Endothelial cell of umbilical vein (primary cell): ENCODE data around the gene MICAL3. TPM values are rescaled to one million over a fixed set of nuclear protein-coding genes. Genes with fewer than 3 reads are reported as not detected.

Source experiments
- BruUV-seq: library from RNA; stranded (reverse); fragments of 400-500 nt; replicated peaks from 2 replicates; lab custom pipeline; 2021; lab: Mats Ljungman, UMichigan
- CTCF ChIA-PET: fragments of 300-600, 350-600 bp; sonication (Branson Sonifier 250); formaldehyde crosslinking; loops from one replicate; lab custom pipeline; 2021; ENCODE audit warnings: antibody characterized with exemption, inconsistent platforms; lab: Charles Lee
- POLR2A ChIA-PET: fragments of 300-600, 350-600 bp; sonication (Branson Sonifier 250); formaldehyde crosslinking; loops from one replicate; lab custom pipeline; 2021; ENCODE audit warnings: antibody characterized with exemption, inconsistent platforms; lab: Charles Lee
- DNase-seq: peaks from one replicate; pipeline ENCODE4 v3.0.0-alpha.2; 2011; ENCODE audit warnings: low read depth, low spot score
- FAIRE-seq: peaks from 2 replicates; lab custom pipeline; 2011; peaks lifted over from hg19 to GRCh38; lab: Jason Lieb, UNC
- H2AFZ ChIP-seq: 2 replicates; pipeline ENCODE4 v1.6.0; 2012; ENCODE audit warnings: low read depth, low read length, control low read depth, inconsistent platforms
- H3K27ac ChIP-seq: 2 replicates; pipeline ENCODE4 v1.5.1; 2011; ENCODE audit warnings: low read depth, mild to moderate bottlenecking, control low read depth, low read length, moderate library complexity; ENCODE audit not compliant: insufficient read depth
- H3K27me3 ChIP-seq, 2 experiments: 2 replicates each; pipeline versions ENCODE4 v1.6.0 to v1.6.1; 2011; ENCODE audit warnings: low read length in 2 of 2, mixed read lengths in 1 of 2; ENCODE audit not compliant: control insufficient read depth in 2 of 2, insufficient read depth in 2 of 2
- H3K36me3 ChIP-seq, 2 experiments: 2 replicates in 1 of 2; 3 replicates in 1 of 2; pipeline ENCODE4 v1.5.1; 2011; ENCODE audit warnings: low read length in 2 of 2, mild to moderate bottlenecking in 1 of 2, moderate library complexity in 1 of 2; ENCODE audit not compliant: control insufficient read depth in 2 of 2, insufficient read depth in 2 of 2; ENCODE audit errors: extremely low read depth in 1 of 2
- H3K4me1 ChIP-seq: 3 replicates; pipeline ENCODE4 v1.5.1; 2011; ENCODE audit warnings: mild to moderate bottlenecking, low read length; ENCODE audit not compliant: control insufficient read depth, insufficient read depth; ENCODE audit errors: extremely low read depth
- H3K4me2 ChIP-seq: 2 replicates; pipeline ENCODE4 v1.6.1; 2011; ENCODE audit warnings: low read length, control low read depth, mixed read lengths; ENCODE audit not compliant: insufficient read depth
- H3K4me3 ChIP-seq, 3 experiments: fragments of 200-600 bp in 1 of 3; sonication (generic), shearing (Covaris generic) in 1 of 3; replicated peaks in 1 of 3; 2 replicates each; pipeline ENCODE4 v1.5.1; 2011 to 2016; ENCODE audit warnings: control low read depth in 3 of 3, low read length in 3 of 3, mild to moderate bottlenecking in 2 of 3, inconsistent platforms in 1 of 3, low read depth in 1 of 3, moderate library complexity in 1 of 3; ENCODE audit not compliant: insufficient read depth in 1 of 3
- H3K79me2 ChIP-seq: 2 replicates; pipeline ENCODE4 v1.6.0; 2012; ENCODE audit warnings: low read length, inconsistent platforms; ENCODE audit not compliant: control insufficient read depth, insufficient read depth
- H3K9ac ChIP-seq: replicated peaks from 2 replicates; pipeline ENCODE3; 2011; ENCODE audit warnings: low read length, control low read depth; ENCODE audit not compliant: insufficient read depth; ENCODE audit errors: extremely low read depth
- H3K9me1 ChIP-seq: replicated peaks from 3 replicates; pipeline ENCODE4 v1.6.0; 2011; ENCODE audit warnings: mild to moderate bottlenecking, low read length; ENCODE audit not compliant: control insufficient read depth, insufficient read depth; ENCODE audit errors: extremely low read depth
- H3K9me3 ChIP-seq: replicated peaks from 2 replicates; pipeline ENCODE4 v1.5.1; 2012; ENCODE audit warnings: low read length, inconsistent platforms; ENCODE audit not compliant: control insufficient read depth, insufficient read depth
- H4K20me1 ChIP-seq: replicated peaks from 2 replicates; pipeline ENCODE3; 2011; ENCODE audit warnings: mild to moderate bottlenecking, low read length; ENCODE audit not compliant: control insufficient read depth, insufficient read depth; ENCODE audit errors: extremely low read depth
- EZH2 ChIP-seq: IDR thresholded peaks from 2 replicates; pipeline ENCODE4 v1.6.1; 2012; ENCODE audit warnings: borderline replicate concordance, low read depth, mild to moderate bottlenecking, moderate library complexity, low read length, inconsistent platforms; ENCODE audit not compliant: severe bottlenecking
- FOS ChIP-seq: IDR thresholded peaks from 2 replicates; pipeline ENCODE4 v1.6.1; 2011; ENCODE audit warnings: mild to moderate bottlenecking, low read length, moderate library complexity, borderline replicate concordance; ENCODE audit not compliant: insufficient read depth
- GATA2 ChIP-seq: IDR thresholded peaks from 2 replicates; pipeline ENCODE4 v1.7.0; 2011; ENCODE audit warnings: low read depth, mild to moderate bottlenecking, moderate library complexity, mixed read lengths, low read length; ENCODE audit not compliant: insufficient read length, insufficient read depth
- JUN ChIP-seq: IDR thresholded peaks from 2 replicates; pipeline ENCODE4 v1.6.1; 2011; ENCODE audit warnings: borderline replicate concordance, low read depth; ENCODE audit not compliant: insufficient read length, insufficient read depth
- MAX ChIP-seq: IDR thresholded peaks from 2 replicates; pipeline ENCODE4 v1.6.1; 2011; ENCODE audit not compliant: insufficient read depth, insufficient read length
- MYC ChIP-seq: IDR thresholded peaks from one replicate; pipeline ENCODE4 v1.6.1; 2011; ENCODE audit warnings: mild to moderate bottlenecking, low read depth, low read length
- POLR2A ChIP-seq: IDR thresholded peaks from 2 replicates; pipeline ENCODE4 v1.6.1; 2012; ENCODE audit warnings: low read depth, mild to moderate bottlenecking, control low read depth, low read length
- POLR2AphosphoS5 ChIP-seq: IDR thresholded peaks from 2 replicates; pipeline ENCODE4 v1.6.1; 2012; ENCODE audit warnings: low read depth, mild to moderate bottlenecking, control low read depth, low read length, moderate library complexity; ENCODE audit not compliant: insufficient read depth
- dilution Hi-C: fragments of 300-500 bp; cut with MboI; formaldehyde crosslinking; loops from one replicate; pipeline ENCODE4 v1.15.0; 2019; ENCODE audit warnings: low sequenced_read_pairs; ENCODE audit not compliant: extremely low pct_ligation_motif_present
- intact Hi-C: fragments of 100-400 bp; cut with micrococcal nuclease; formaldehyde crosslinking; loops from one replicate; pipeline ENCODE4 v1.10.0; 2022
- polyA plus RNA-seq, 4 experiments: library from polyadenylated mRNA; depleted of rRNA in 3 of 4; stranded (reverse) in 3 of 4; unstranded in 1 of 4; fragments of >200 nt; gene quantifications; 2 replicates each; pipeline versions ENCODE4 v1.2.1 to v1.2.3, GENCODE V29; 2011 to 2012; ENCODE audit warnings: missing spikeins in 1 of 4
- total RNA-seq: library from RNA; stranded (reverse); gene quantifications from 2 replicates; pipeline ENCODE4 v1.2.3, GENCODE V29; 2021
- TF ChIP-seq, protein P1 (sequence below), 2 donors: IDR thresholded peaks; 1 replicate in 1 of 2; 2 replicates in 1 of 2; pipeline ENCODE4 v1.5.1; 2011; ENCODE audit warnings: low read length in 2 of 2, mild to moderate bottlenecking in 2 of 2, moderate library complexity in 2 of 2, control low read depth in 1 of 2, inconsistent platforms in 1 of 2, low read depth in 1 of 2; ENCODE audit not compliant: insufficient read depth in 1 of 2; ENCODE audit errors: extremely low read depth in 1 of 2

Gene MICAL3
- total and polyA plus RNA-seq, 2 donors (not counting 3 experiments of a cell fraction or from before 2014, with no cell fraction given), result 14.5 to 63.7 TPM

DNA sequence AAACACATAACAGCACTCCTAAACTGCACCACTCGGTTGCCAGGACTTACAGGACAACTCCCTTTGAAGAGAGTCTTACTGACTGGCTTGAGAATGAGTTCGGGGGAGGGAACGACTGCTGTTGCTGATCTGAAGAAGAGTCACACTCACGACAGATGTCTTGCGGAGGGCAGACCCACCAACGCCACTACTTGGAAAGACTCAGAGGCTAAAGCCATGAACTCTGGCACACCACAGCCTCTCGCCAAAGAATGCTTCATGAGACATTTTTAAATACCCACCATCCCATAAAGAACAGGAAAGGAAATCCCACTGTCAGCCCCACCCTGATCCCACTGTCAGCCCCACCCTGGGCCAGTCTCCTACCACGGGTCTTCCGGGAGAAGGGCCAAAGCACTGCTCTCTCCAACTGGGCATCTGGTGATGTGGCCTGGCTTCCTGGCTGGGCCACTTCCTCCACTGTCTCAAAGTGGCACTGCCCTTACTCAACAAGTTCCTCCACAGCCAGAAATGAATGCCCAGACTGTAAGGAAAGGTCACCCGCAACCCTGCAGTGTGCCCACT, 73.6 kb downstream of the MICAL3 start:
- Histone ChIP-seq H3K4me1 (peaks cover 17% of the 10 kb centered on the region), H3K4me3 (no peak overlapping the region), H2AFZ (peak overlapping the region; percentile 4), H3K27ac (peak overlapping the region; percentile 62), H3K9me1 (no peaks in the 10 kb centered on the region), H3K79me2 (peaks cover 79% of the 10 kb centered on the region), H3K9ac (no peak overlapping the region), H3K4me2 (peak overlapping the region; percentile 2), H3K36me3 (no peaks in the 10 kb centered on the region), H3K9me3 (no peaks in the 10 kb centered on the region), H3K27me3 (no peaks in the 10 kb centered on the region), H4K20me1 (no peaks in the 10 kb centered on the region)
- dilution Hi-C loops (no loop called here), intact Hi-C loops (no loop called here)
- BruUV-seq, result no TSS peak
- TF ChIP-seq POLR2AphosphoS5, result no peak
- no peak for TF ChIP-seq GATA2
- FAIRE-seq, result no peak
- ChIA-PET POLR2A (no interaction called here), CTCF (interaction anchor here (1.2 kb wide), 1 partner anchor 40 kb away, joined by 4 read pairs; no protein-coding TSS in a partner anchor)
- DNase-seq, result peak; percentile 41

GRCh38 chr22:17949642-17950473, 74.5 kb downstream of the MICAL3 start:
- FAIRE-seq (peak; percentile 59), DNase-seq (no peak)
- Histone ChIP-seq H3K27me3 (no peaks in the 10 kb centered on the region), H3K36me3 (no peaks in the 10 kb centered on the region), H3K9me1 (no peaks in the 10 kb centered on the region), H3K4me1 (peaks cover 17% of the 10 kb centered on the region), H3K27ac (no peak overlapping the region), H3K9me3 (no peaks in the 10 kb centered on the region), H3K79me2 (peaks cover 77% of the 10 kb centered on the region), H4K20me1 (no peaks in the 10 kb centered on the region), H3K9ac (no peak overlapping the region), H2AFZ (no peak overlapping the region), H3K4me3 (no peak overlapping the region), H3K4me2 (no peak overlapping the region)
- ChIA-PET CTCF (interaction anchor here (0.7 to 1.2 kb wide), 2 partner anchors 39 to 111 kb away, joined by 4 read pairs; no protein-coding TSS in a partner anchor), POLR2A (no interaction called here)
- TF ChIP-seq MAX (no peak), POLR2A (no peak), POLR2AphosphoS5 (no peak), GATA2 (no peak), JUN (no peak), MYC (no peak), EZH2 (no peak), FOS (no peak)
- TF ChIP-seq, protein P1, sequence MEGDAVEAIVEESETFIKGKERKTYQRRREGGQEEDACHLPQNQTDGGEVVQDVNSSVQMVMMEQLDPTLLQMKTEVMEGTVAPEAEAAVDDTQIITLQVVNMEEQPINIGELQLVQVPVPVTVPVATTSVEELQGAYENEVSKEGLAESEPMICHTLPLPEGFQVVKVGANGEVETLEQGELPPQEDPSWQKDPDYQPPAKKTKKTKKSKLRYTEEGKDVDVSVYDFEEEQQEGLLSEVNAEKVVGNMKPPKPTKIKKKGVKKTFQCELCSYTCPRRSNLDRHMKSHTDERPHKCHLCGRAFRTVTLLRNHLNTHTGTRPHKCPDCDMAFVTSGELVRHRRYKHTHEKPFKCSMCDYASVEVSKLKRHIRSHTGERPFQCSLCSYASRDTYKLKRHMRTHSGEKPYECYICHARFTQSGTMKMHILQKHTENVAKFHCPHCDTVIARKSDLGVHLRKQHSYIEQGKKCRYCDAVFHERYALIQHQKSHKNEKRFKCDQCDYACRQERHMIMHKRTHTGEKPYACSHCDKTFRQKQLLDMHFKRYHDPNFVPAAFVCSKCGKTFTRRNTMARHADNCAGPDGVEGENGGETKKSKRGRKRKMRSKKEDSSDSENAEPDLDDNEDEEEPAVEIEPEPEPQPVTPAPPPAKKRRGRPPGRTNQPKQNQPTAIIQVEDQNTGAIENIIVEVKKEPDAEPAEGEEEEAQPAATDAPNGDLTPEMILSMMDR (IDR thresholded peaks at IDR 0.05; ENCODE audit: extremely low read depth in 1 of 2, insufficient read depth in 1 of 2, low read depth in 1 of 2, low read length in 2 of 2), result no peak
- no TSS peak for BruUV-seq
- dilution Hi-C loops, result no loop called here
- intact Hi-C loops, result no loop called here
